Esophagus (tissue), 2 donors: Measurements from ENCODE around the gene ESRRB. TPM values are rescaled to one million over a fixed set of nuclear protein-coding genes. Genes with fewer than 3 reads are reported as not detected.

ENCODE experiments used
- H3K27ac ChIP-seq, 2 donors: one replicate each; pipeline ENCODE4 v1.5.1; 2013; ENCODE audit warnings: low read depth in 2 of 2, mild to moderate bottlenecking in 2 of 2, inconsistent platforms in 1 of 2, low read length in 1 of 2, moderate library complexity in 1 of 2
- H3K27me3 ChIP-seq, 2 donors: one replicate each; pipeline ENCODE4 v1.6.1; 2013; ENCODE audit warnings: low read length in 2 of 2, control low read depth in 1 of 2, mild to moderate bottlenecking in 1 of 2; ENCODE audit not compliant: insufficient read depth in 2 of 2, control insufficient read depth in 1 of 2
- H3K36me3 ChIP-seq, 2 donors: one replicate each; pipeline ENCODE4 v1.6.1; 2013; ENCODE audit warnings: low read length in 1 of 2; ENCODE audit not compliant: control insufficient read depth in 2 of 2, insufficient read depth in 2 of 2
- H3K4me1 ChIP-seq, 2 donors: one replicate each; pipeline ENCODE4 v1.6.1; 2013; ENCODE audit warnings: low read length in 1 of 2; ENCODE audit not compliant: control insufficient read depth in 2 of 2, insufficient read depth in 2 of 2
- H3K4me3 ChIP-seq, 2 donors: one replicate each; pipeline ENCODE4 v1.5.1; 2013; ENCODE audit warnings: low read length in 2 of 2, mild to moderate bottlenecking in 2 of 2, low read depth in 1 of 2, moderate library complexity in 1 of 2
- H3K9me3 ChIP-seq, 2 donors: one replicate each; pipeline ENCODE4 v1.6.1; 2013; ENCODE audit warnings: mild to moderate bottlenecking in 2 of 2, low read depth in 1 of 2, low read length in 1 of 2, moderate library complexity in 1 of 2; ENCODE audit not compliant: control insufficient read depth in 2 of 2, insufficient read depth in 1 of 2
- WGBS, 2 donors: extraction: QIAGEN DNeasy Blood & Tissue Kit; methylation state at CpG; one replicate each; pipeline ENCODE4 v1.1.7; 2013; 5-methylcytosine and 5-hydroxymethylcytosine counted together
- polyA plus RNA-seq, 2 donors: library from polyadenylated mRNA; stranded (reverse); fragments of 200-250 nt; gene quantifications; one replicate each; pipeline ENCODE4 v1.2.3, GENCODE V29; 2013
- donor health status: healthy with polysubstance abuse.
- donor health status: Bipolar disorder and iron deficiency.

ESRRB gene
- polyA plus RNA-seq, 2 donors = 0.06 TPM; not detected in 1

- WGBS, 2 donors = 47 to 59% methylated on average over 3 of the region's 3 CpGs
Observed at GRCh38 chr14:76419399-76419798, 43.5 kb downstream of the ESRRB start.

GRCh38 chr14:76420827-76421226 lies 44.9 kb downstream of the ESRRB start:
- no peaks in the 10 kb centered on the region for H3K27me3 ChIP-seq
- no peaks in the 10 kb centered on the region for H3K9me3 ChIP-seq
- H3K4me3 ChIP-seq = no peak overlapping the region
- H3K27ac ChIP-seq = no peak overlapping the region
- H3K36me3 ChIP-seq = no peaks in the 10 kb centered on the region
- WGBS, 2 donors = 71 to 72% methylated on average over 4 of the region's 4 CpGs
- no peaks in the 10 kb centered on the region for H3K4me1 ChIP-seq

More at GRCh38 chr14:76419399-76419798, 43.5 kb downstream of the ESRRB start:
- no peaks in the 10 kb centered on the region for H3K4me1 ChIP-seq
- H3K36me3 ChIP-seq = no peaks in the 10 kb centered on the region
- H3K4me3 ChIP-seq = no peak overlapping the region
- H3K27me3 ChIP-seq = no peaks in the 10 kb centered on the region
- H3K27ac ChIP-seq = no peak overlapping the region
- H3K9me3 ChIP-seq = no peaks in the 10 kb centered on the region

- Histone ChIP-seq H3K27me3 (no peaks in the 10 kb centered on the region), H3K27ac (no peak overlapping the region), H3K4me1 (no peaks in the 10 kb centered on the region), H3K36me3 (no peaks in the 10 kb centered on the region), H3K9me3 (no peaks in the 10 kb centered on the region), H3K4me3 (no peak overlapping the region)
- 57 to 65% methylated on average over 4 of the region's 4 CpGs for WGBS, 2 donors
Observed at GRCh38 chr14:76421662-76422061, 45.7 kb downstream of the ESRRB start.

GRCh38 chr14:76422662-76423061 lies 46.7 kb downstream of the ESRRB start:
- no peaks in the 10 kb centered on the region for H3K9me3 ChIP-seq
- no peak overlapping the region for H3K4me3 ChIP-seq
- WGBS, 2 donors = 90 to 92% methylated on average over 7 of the region's 7 CpGs
- no peak overlapping the region for H3K27ac ChIP-seq
- H3K27me3 ChIP-seq = no peaks in the 10 kb centered on the region
- H3K36me3 ChIP-seq = no peaks in the 10 kb centered on the region
- H3K4me1 ChIP-seq = no peaks in the 10 kb centered on the region

GRCh38 chr14:76423534-76423933 lies 47.6 kb downstream of the ESRRB start:
- no peaks in the 10 kb centered on the region for H3K4me1 ChIP-seq

GRCh38 chr14:76424359-76424758 lies 48.4 kb downstream of the ESRRB start:
- H3K27ac ChIP-seq = no peak overlapping the region
- no peaks in the 10 kb centered on the region for H3K27me3 ChIP-seq
- no peaks in the 10 kb centered on the region for H3K4me1 ChIP-seq
- 85 to 87% methylated on average over 4 of the region's 4 CpGs for WGBS, 2 donors
- H3K9me3 ChIP-seq = no peaks in the 10 kb centered on the region
- H3K4me3 ChIP-seq = no peak overlapping the region
- no peaks in the 10 kb centered on the region for H3K36me3 ChIP-seq

More at GRCh38 chr14:76423534-76423933, 47.6 kb downstream of the ESRRB start:
- H3K27ac ChIP-seq = no peak overlapping the region
- no peaks in the 10 kb centered on the region for H3K9me3 ChIP-seq
- no peak overlapping the region for H3K4me3 ChIP-seq
- H3K36me3 ChIP-seq = no peaks in the 10 kb centered on the region
- WGBS, 2 donors = 80 to 83% methylated on average over 5 of the region's 5 CpGs
- H3K27me3 ChIP-seq = no peaks in the 10 kb centered on the region

GRCh38 chr14:76426161-76426696 lies 50.3 kb downstream of the ESRRB start:
- 89 to 94% methylated on average over 1 of the region's 1 CpG for WGBS, 2 donors
- Histone ChIP-seq H3K9me3 (no peaks in the 10 kb centered on the region), H3K36me3 (no peaks in the 10 kb centered on the region), H3K27me3 (no peaks in the 10 kb centered on the region), H3K27ac (no peak overlapping the region), H3K4me3 (no peak overlapping the region), H3K4me1 (no peaks in the 10 kb centered on the region)

GRCh38 chr14:76428611-76429010 lies 52.7 kb downstream of the ESRRB start:
- Histone ChIP-seq H3K27ac (no peak overlapping the region), H3K9me3 (no peaks in the 10 kb centered on the region), H3K27me3 (no peaks in the 10 kb centered on the region), H3K4me3 (no peak overlapping the region), H3K4me1 (no peaks in the 10 kb centered on the region), H3K36me3 (no peaks in the 10 kb centered on the region)
- WGBS, 2 donors = 84 to 90% methylated on average over 7 of the region's 7 CpGs

GRCh38 chr14:76430017-76430416 lies 54.1 kb downstream of the ESRRB start:
- no peaks in the 10 kb centered on the region for H3K4me1 ChIP-seq
- WGBS, 2 donors = 71 to 78% methylated on average over 1 of the region's 1 CpG
- no peaks in the 10 kb centered on the region for H3K9me3 ChIP-seq
- H3K4me3 ChIP-seq = no peak overlapping the region
- no peaks in the 10 kb centered on the region for H3K36me3 ChIP-seq
- no peaks in the 10 kb centered on the region for H3K27me3 ChIP-seq
- H3K27ac ChIP-seq = no peak overlapping the region

GRCh38 chr14:76430475-76430980 lies 54.6 kb downstream of the ESRRB start:
- WGBS, 2 donors = 79 to 82% methylated on average over 4 of the region's 4 CpGs

More at GRCh38 chr14:76430475-76430980, 54.6 kb downstream of the ESRRB start:
- Histone ChIP-seq H3K36me3 (no peaks in the 10 kb centered on the region), H3K9me3 (no peaks in the 10 kb centered on the region), H3K27me3 (no peaks in the 10 kb centered on the region), H3K27ac (no peak overlapping the region), H3K4me1 (no peaks in the 10 kb centered on the region), H3K4me3 (no peak overlapping the region)
